ENCODE data around the gene NOP16.

The NOP16 gene

GRCh38 chr5:176388444-176389134 is at the start of gene NOP16, which contains the start of gene HIGD2A:
TSS of gene NOP16 (minus strand) at chr5:176388598. CDS start at chr5:176388539, 59 bp downstream.
TSS of gene HIGD2A (plus strand) at chr5:176388751. CDS start at chr5:176388820, 69 bp downstream.
- DNase-seq (ENCODE audit: low read depth), result peak; percentile 98

GRCh38 chr5:176436656-176437055 is 48.3 kb upstream of the NOP16 start:
- no peak for DNase-seq (ENCODE audit: low read depth)

GRCh38 chr5:176432707-176433106 is 44.3 kb upstream of the NOP16 start:
- no peak for DNase-seq (ENCODE audit: low read depth)

- DNase-seq (ENCODE audit: low read depth), result no peak
Observed at GRCh38 chr5:176429972-176430371, 41.6 kb upstream of the NOP16 start.

- DNase-seq (ENCODE audit: low read depth), result no peak
Observed at GRCh38 chr5:176427971-176428370, 39.6 kb upstream of the NOP16 start.

- DNase-seq (ENCODE audit: low read depth), result no peak
Observed at GRCh38 chr5:176426876-176427275, 38.5 kb upstream of the NOP16 start.

- no peak for DNase-seq (ENCODE audit: low read depth)
Observed at GRCh38 chr5:176425791-176426190, 37.4 kb upstream of the NOP16 start.

- no peak for DNase-seq (ENCODE audit: low read depth)
Observed at GRCh38 chr5:176425138-176425537, 36.7 kb upstream of the NOP16 start.

GRCh38 chr5:176424181-176424580 is 35.8 kb upstream of the NOP16 start:
- no peak for DNase-seq (ENCODE audit: low read depth)

- no peak for DNase-seq (ENCODE audit: low read depth)
Observed at GRCh38 chr5:176420972-176421544, 32.7 kb upstream of the NOP16 start.

- DNase-seq (ENCODE audit: low read depth), result no peak
Observed at GRCh38 chr5:176420086-176420485, 31.7 kb upstream of the NOP16 start.

GRCh38 chr5:176418251-176418650 is 29.9 kb upstream of the NOP16 start:
- no peak for DNase-seq (ENCODE audit: low read depth)

GRCh38 chr5:176416965-176417364 is 28.6 kb upstream of the NOP16 start:
- no peak for DNase-seq (ENCODE audit: low read depth)

- peak; percentile 79 for DNase-seq (ENCODE audit: low read depth)
Observed at GRCh38 chr5:176415952-176416924, 27.8 kb upstream of the NOP16 start, which contains the start of gene CLTB. TSS of gene CLTB (minus strand) at chr5:176416539. CDS start at chr5:176416363, 176 bp downstream.

GRCh38 chr5:176415240-176415951 is 27.0 kb upstream of the NOP16 start:
- no peak for DNase-seq (ENCODE audit: low read depth)

GRCh38 chr5:176414704-176415103 is 26.3 kb upstream of the NOP16 start:
- no peak for DNase-seq (ENCODE audit: low read depth)

GRCh38 chr5:176413709-176414191 is 25.4 kb upstream of the NOP16 start:
- DNase-seq (ENCODE audit: low read depth), result no peak

GRCh38 chr5:176413255-176413565 is 24.8 kb upstream of the NOP16 start:
- no peak for DNase-seq (ENCODE audit: low read depth)

GRCh38 chr5:176412517-176413254 is 24.3 kb upstream of the NOP16 start:
- no peak for DNase-seq (ENCODE audit: low read depth)

- DNase-seq (ENCODE audit: low read depth), result no peak
Observed at GRCh38 chr5:176410486-176411180, 22.2 kb upstream of the NOP16 start.

- DNase-seq (ENCODE audit: low read depth), result no peak
Observed at GRCh38 chr5:176409765-176410164, 21.4 kb upstream of the NOP16 start.

Measured in stimulated activated CD8-positive, alpha-beta memory T cell treated with anti-CD3 and anti-CD28 coated beads, Interleukin-7, amount 100 ng/mL, for 24 hours (primary cell).